PC-9 (cell line): ENCODE results near the gene ITGAV. TPM values are rescaled to one million over a fixed set of nuclear protein-coding genes. Genes with fewer than 3 reads are reported as not detected.

Experiments used
- BruUV-seq: library from RNA; stranded (reverse); fragments of 400-500 nt; replicated peaks from 2 replicates; lab custom pipeline; 2021; lab: Mats Ljungman, UMichigan
- CTCF ChIA-PET: fragments of 300-600 bp; sonication (Branson Sonifier 250); formaldehyde crosslinking; loops from one replicate; lab custom pipeline; 2022; ENCODE audit warnings: antibody characterized with exemption; lab: Charles Lee
- POLR2A ChIA-PET: fragments of 300-600 bp; sonication (Branson Sonifier 250); formaldehyde crosslinking; loops from one replicate; lab custom pipeline; 2022; ENCODE audit warnings: antibody characterized with exemption; ENCODE audit not compliant: unreplicated experiment; lab: Charles Lee
- DNase-seq, 2 experiments: peaks; one replicate each; pipeline versions ENCODE4 v3.0.0 to v3.0.0-alpha.2; 2015 to 2022; ENCODE audit warnings: mixed read lengths in 1 of 2
- H2AFZ ChIP-seq: fragments of 200-600 bp; sonication (generic); 2 replicates; pipeline ENCODE4 v1.8.1; 2017; ENCODE audit warnings: antibody characterized with exemption
- H3F3A ChIP-seq: fragments of 200-600 bp; sonication (generic); 2 replicates; pipeline ENCODE4 v1.8.1; 2017; ENCODE audit warnings: antibody characterized with exemption, mild to moderate bottlenecking, low read depth; ENCODE audit not compliant: insufficient read depth
- H3K27ac ChIP-seq: fragments of 200-600 bp; sonication (generic); 2 replicates; pipeline ENCODE4 v1.6.1; 2016; ENCODE audit warnings: mixed run types
- H3K27me3 ChIP-seq: fragments of 200-600 bp; sonication (generic); 2 replicates; pipeline ENCODE4 v1.6.1; 2016; ENCODE audit warnings: low read depth, mixed run types; ENCODE audit not compliant: insufficient read depth
- H3K36me3 ChIP-seq: fragments of 200-600 bp; sonication (generic); 2 replicates; pipeline ENCODE4 v1.6.1; 2016; ENCODE audit warnings: low read depth, mixed run types
- H3K4me1 ChIP-seq: fragments of 200-600 bp; sonication (generic); replicated peaks from 2 replicates; pipeline ENCODE4 v1.6.1; 2016; ENCODE audit warnings: mixed run types; ENCODE audit not compliant: insufficient read depth
- H3K4me2 ChIP-seq: fragments of 200-600 bp; sonication (generic); 2 replicates; pipeline ENCODE4 v1.6.1; 2017; ENCODE audit warnings: mixed run types
- H3K4me3 ChIP-seq: fragments of 200-600 bp; sonication (generic); 2 replicates; pipeline ENCODE4 v1.6.1; 2016; ENCODE audit warnings: mixed run types
- H3K79me2 ChIP-seq: fragments of 200-600 bp; sonication (generic); 2 replicates; pipeline ENCODE4 v1.6.1; 2017; ENCODE audit warnings: low read depth, mixed run types
- H3K9me2 ChIP-seq: fragments of 200-600 bp; sonication (generic); 2 replicates; pipeline ENCODE4 v1.8.1; 2017; ENCODE audit warnings: mild to moderate bottlenecking; ENCODE audit not compliant: insufficient read depth
- H3K9me3 ChIP-seq: fragments of 200-600 bp; sonication (generic); 2 replicates; pipeline ENCODE4 v1.8.1; 2016; ENCODE audit warnings: low read depth; ENCODE audit not compliant: insufficient read depth
- H4K20me1 ChIP-seq: fragments of 200-600 bp; sonication (generic); 2 replicates; pipeline ENCODE4 v1.8.1; 2017; ENCODE audit not compliant: insufficient read depth
- CTCF ChIP-seq: fragments of 200-600 bp; sonication (generic); conservative IDR thresholded peaks from 2 replicates; pipeline ENCODE4 v1.6.1; 2017; ENCODE audit warnings: mixed run types, antibody characterized with exemption, mild to moderate bottlenecking, moderate library complexity
- EZH2 ChIP-seq: fragments of 200-600 bp; sonication (generic); IDR thresholded peaks from 2 replicates; pipeline ENCODE4 v1.8.0; 2017; ENCODE audit warnings: antibody characterized with exemption, low read depth
- intact Hi-C: fragments of 100-400 bp; cut with micrococcal nuclease; formaldehyde crosslinking; loops from one replicate; pipeline ENCODE4 v1.10.0; 2022; ENCODE audit not compliant: unreplicated experiment
- total RNA-seq: library from RNA; stranded (reverse); gene quantifications from 2 replicates; pipeline ENCODE4 v1.2.3, GENCODE V29; 2021

The ITGAV gene
- total RNA-seq, 1 experiment from 2014 or later: 28.0 TPM

DNA sequence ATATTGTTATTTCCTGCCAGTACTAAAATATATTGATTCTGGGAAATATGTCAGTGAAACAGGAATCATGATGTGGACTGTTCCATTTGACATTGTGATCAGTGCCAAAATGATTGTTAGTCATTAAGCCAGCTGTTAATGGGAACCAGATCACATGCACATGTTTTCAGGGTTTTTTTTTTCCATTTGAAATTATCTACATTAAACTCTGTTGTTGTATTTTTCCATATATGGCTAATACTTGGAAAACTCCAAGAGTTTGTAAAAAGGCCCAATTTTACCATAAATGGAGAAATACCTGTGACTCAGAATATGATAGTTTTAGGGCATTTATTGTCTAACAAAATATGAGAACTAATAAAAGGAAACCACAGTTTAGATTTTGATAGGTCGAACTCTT, 13.4 kb downstream of the ITGAV start:
- Histone ChIP-seq H3K9me2 (no peaks in the 10 kb centered on the region), H2AFZ (no peak overlapping the region), H3K79me2 (0 out of 2 replicates have a peak, but pooled peaks cover 2% of the 10 kb centered on the region), H3K4me1 (no peaks in the 10 kb centered on the region), H3K36me3 (no peaks in the 10 kb centered on the region), H3K27me3 (no peaks in the 10 kb centered on the region), H4K20me1 (no peaks in the 10 kb centered on the region), H3K9me3 (no peaks in the 10 kb centered on the region), H3K4me2 (no peak overlapping the region), H3F3A (no peaks in the 10 kb centered on the region), H3K27ac (no peak overlapping the region), H3K4me3 (no peak overlapping the region)
- TF ChIP-seq EZH2 (no peak), CTCF (no peak)
- intact Hi-C loops: no loop called here
- POLR2A ChIA-PET: no interaction called here
- DNase-seq: no peak
- CTCF ChIA-PET: no interaction called here
- BruUV-seq: no TSS peak

- H3K36me3 ChIP-seq: no peaks in the 10 kb centered on the region
- POLR2A ChIA-PET: no interaction called here
- no peak overlapping the region for H2AFZ ChIP-seq
- no peak overlapping the region for H3K27ac ChIP-seq
- H3K9me3 ChIP-seq: no peaks in the 10 kb centered on the region
- no peaks in the 10 kb centered on the region for H3K9me2 ChIP-seq
- no peaks in the 10 kb centered on the region for H3K4me1 ChIP-seq
- no peak for DNase-seq
- CTCF ChIA-PET: no interaction called here
- intact Hi-C loops: no loop called here
- no peak overlapping the region for H3K4me3 ChIP-seq
- no peaks in the 10 kb centered on the region for H4K20me1 ChIP-seq
- no peak overlapping the region for H3K4me2 ChIP-seq
- H3K79me2 ChIP-seq: no peaks in the 10 kb centered on the region
- no TSS peak for BruUV-seq
- no peaks in the 10 kb centered on the region for H3F3A ChIP-seq
- TF ChIP-seq CTCF: no peak
- no peak for TF ChIP-seq EZH2
- no peaks in the 10 kb centered on the region for H3K27me3 ChIP-seq
These were observed 15.2 kb downstream of the ITGAV start for GRCh38 chr2:186605041-186605440.

DNA sequence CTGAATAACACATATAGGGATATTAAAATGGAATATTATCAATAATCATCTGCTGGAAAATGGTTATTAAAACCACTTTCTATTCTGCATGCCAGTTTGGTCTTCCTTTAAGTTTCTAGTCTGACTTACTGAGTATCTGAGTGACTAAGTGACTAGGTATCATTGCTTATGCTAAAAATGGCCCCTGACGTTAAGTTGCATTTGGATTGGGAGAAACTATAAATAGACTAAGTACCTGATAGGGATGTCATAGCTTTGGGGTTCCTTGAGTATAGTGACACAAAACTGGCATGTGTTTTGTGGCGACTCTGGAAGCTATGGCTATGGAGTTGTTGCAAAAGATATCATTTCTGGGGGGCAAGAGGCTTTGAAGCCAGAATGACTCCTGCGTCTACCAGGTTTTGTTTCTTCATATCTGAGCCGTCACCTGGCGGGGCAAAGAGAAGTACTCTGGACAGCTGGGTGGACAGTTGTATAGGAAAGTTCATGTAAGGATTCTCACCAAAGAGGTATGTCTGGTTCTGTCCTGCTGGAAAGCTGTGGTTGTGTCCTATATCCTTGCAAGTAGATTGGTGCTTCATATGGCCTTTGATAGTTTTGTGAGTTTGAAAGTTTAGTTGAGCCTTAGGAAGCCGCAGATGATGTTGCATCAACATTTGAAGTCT, 17.9 kb downstream of the ITGAV start:
- Histone ChIP-seq H3K36me3 (no peaks in the 10 kb centered on the region), H3K9me3 (no peaks in the 10 kb centered on the region), H3K4me1 (no peaks in the 10 kb centered on the region), H3F3A (no peaks in the 10 kb centered on the region), H3K79me2 (no peaks in the 10 kb centered on the region), H3K9me2 (no peaks in the 10 kb centered on the region), H2AFZ (no peak overlapping the region), H3K27ac (no peak overlapping the region), H3K27me3 (no peaks in the 10 kb centered on the region), H4K20me1 (no peaks in the 10 kb centered on the region), H3K4me2 (no peak overlapping the region), H3K4me3 (no peak overlapping the region)
- intact Hi-C loops: no loop called here
- CTCF ChIA-PET: no interaction called here
- TF ChIP-seq EZH2 (no peak), CTCF (no peak)
- POLR2A ChIA-PET: no interaction called here
- BruUV-seq: no TSS peak
- no peak for DNase-seq
